CD4-positive, alpha-beta T cell treated with Interleukin-10 for 1 hour (primary cell): Measurements from ENCODE around the gene GOSR1.
"Not testable (repeated sequence)": the region's sequence is repeated elsewhere in the genome, so short reads cannot be mapped to it uniquely, and the experiment has no call there.

ENCODE experiments used
- DNase-seq: peaks from one replicate; pipeline ENCODE4 v3.0.0-alpha.2; 2020

GOSR1 gene

GRCh38 chr17:30477083-30477773, at the start of gene GOSR1:
TSS of gene GOSR1 (plus strand) at chr17:30477408. CDS start at chr17:30477434, 26 bp downstream.
- peak; percentile 93 for DNase-seq

GRCh38 chr17:30427611-30428010, 49.6 kb upstream of the GOSR1 start:
- DNase-seq = no peak

DNA sequence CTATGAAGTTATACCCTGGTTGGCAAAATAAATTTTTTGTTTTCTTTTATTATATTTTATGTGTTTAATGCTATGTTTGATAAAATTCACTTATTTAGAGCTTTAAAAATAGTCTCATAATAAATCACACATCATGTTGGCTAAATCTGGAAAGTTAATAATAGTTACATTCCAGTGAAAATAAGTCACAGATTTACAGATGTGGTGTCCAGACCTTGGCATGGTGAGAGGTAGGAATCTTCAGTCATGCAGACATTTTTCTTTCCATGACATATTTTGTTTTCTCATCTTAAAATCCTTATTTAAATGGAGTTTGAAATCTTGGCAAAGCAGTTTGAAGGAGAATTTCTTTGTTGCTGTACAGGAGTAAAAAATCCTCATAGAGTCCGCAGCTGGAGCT, 48.1 kb upstream of the GOSR1 start:
- no peak for DNase-seq

GRCh38 chr17:30433514-30433913, 43.7 kb upstream of the GOSR1 start:
- no peak for DNase-seq

GRCh38 chr17:30436729-30437128, 40.5 kb upstream of the GOSR1 start:
- DNase-seq = no peak

DNA sequence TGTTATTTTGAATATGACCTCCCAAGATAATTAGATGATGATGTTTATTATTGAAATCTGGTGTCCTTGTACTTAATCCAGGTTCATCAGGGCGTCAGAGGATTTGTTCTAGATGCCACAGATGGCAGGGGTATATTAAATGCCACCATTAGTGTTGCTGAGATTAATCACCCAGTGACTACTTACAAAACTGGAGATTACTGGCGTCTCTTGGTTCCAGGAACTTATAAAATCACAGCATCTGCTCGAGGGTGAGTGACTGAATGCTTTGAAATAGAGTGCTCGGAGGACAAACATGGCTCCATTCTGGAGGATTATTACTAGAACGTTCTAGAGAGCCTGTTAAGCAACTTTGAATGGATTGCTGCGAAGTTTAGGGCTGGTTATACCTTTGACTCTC, 33.5 kb upstream of the GOSR1 start:
- no peak for DNase-seq

DNA sequence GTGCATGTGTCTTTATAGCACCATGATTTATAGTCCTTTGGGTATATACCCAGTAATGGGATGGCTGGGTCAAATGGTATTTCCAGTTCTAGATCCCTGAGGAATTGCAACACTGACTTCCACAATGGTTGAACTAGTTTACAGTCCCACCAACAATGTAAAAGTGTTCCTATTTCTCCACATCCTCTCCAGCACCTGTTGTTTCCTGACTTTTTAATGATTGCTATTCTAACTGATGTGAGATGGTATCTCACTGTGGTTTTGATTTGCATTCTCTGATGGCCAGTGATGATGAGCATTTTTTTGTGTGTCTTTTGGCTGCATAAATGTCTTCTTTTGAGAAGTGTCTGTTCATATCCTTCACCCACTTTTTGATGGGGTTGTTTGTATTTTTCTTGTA, 30.6 kb upstream of the GOSR1 start:
- DNase-seq = not testable (repeated sequence)

GRCh38 chr17:30449480-30449879, 27.7 kb upstream of the GOSR1 start:
- no peak for DNase-seq

GRCh38 chr17:30450125-30451027, 26.8 kb upstream of the GOSR1 start:
- DNase-seq = no peak

GRCh38 chr17:30454635-30455034, 22.6 kb upstream of the GOSR1 start:
- DNase-seq = no peak

- no peak for DNase-seq
Measured at GRCh38 chr17:30458371-30458770, 18.8 kb upstream of the GOSR1 start.

DNA sequence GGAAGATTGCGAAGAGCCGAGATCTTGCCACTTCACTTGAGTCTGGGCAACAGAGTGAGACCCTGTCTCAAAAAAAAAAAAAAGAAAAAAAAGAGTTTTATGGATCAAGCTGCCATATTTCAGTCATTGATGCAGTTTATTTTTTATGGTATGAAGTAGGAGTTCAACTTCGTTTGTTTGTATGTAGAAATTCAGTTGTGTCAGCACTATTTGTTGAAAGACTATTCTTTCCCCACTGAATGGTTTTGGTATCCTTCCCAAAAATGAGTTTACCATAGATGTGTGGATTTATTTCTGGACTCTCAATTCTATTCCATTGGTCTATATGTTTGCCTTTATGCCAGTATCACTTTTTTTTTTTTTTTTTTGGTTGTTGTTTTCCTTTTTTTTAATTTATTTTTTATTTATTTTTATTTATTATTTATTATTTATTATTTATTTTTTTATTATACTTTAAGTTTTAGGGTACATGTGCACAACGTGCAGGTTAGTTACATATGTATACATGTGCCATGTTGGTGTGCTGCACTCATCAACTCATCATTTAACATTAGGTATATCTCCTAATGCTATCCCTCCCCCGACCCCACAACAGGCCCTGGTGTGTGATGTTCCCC, 18.3 kb upstream of the GOSR1 start:
- DNase-seq = not testable (repeated sequence)

DNA sequence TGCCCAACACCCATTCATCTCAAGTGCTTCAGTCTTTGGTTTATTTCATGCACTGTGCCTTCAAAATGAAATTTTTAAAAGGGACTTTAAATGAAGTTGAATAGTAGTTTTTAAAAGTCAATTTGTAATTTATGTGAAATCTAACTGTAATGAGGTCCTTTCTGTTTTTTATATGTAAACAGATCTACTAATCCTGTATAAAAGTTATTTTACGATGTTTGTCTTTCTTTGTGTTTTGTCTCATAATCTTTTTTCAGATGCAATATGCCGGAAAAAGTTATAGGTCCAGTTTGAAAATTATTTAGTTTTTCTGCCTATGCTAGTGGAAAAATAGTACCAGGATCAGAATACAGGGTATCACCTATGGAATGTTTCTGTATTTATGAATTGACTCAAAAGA, 8.7 kb upstream of the GOSR1 start:
- DNase-seq = no peak

DNA sequence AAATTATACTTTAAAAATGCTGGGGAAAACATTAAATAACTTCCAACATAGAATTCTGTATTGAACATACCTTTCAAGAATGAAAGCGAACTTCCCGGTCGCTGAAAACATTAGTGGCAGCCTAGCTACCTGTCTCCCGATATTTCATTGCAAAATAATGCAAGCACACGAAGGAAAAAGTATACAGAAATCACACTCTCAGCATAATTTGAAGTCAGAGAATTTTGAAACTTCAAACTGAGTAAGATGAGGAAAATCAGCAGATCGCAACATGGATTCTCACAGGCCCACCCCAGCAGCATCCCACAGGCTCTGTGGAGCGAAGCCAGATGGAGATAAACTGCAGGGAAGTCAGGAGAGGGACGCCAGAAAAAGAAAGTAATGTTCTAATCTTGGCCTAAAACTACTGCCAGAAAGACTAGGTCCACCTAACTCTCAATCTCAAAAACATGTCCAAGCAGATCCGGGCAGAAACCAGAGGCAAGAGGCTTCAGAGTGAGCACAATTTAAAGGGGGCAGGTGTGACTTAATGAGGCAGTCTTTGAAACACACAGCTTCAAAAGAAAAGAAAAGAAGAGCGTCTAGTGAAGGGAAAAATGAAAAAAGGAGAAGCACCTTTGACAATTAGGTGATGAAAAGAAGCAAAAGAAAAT, 4.8 kb upstream of the GOSR1 start:
- no peak for DNase-seq

GRCh38 chr17:30475206-30475605, 2.0 kb upstream of the GOSR1 start:
- DNase-seq = no peak

DNA sequence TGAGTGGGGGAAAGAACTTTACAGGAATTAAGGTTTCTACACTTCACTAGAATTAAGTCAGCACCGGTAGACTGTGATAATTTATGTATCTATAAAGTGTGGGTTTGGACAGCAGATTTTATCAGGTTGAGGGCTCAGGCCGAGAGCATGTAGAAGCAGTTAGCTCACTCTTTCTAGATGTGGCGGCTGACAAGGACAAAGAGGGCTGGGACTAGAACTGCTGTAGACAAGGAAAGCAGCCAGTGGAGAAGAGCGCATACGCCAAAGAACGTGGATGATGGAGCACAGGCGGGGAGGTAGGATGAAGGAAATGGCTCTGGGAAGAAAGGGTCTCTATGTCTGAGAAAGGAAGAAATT, 504 bp upstream of the GOSR1 start:
- no peak for DNase-seq

GRCh38 chr17:30477774-30478115, 537 bp downstream of the GOSR1 start:
- peak; percentile 70 for DNase-seq

- no peak for DNase-seq
Measured at GRCh38 chr17:30482555-30482954, 5.3 kb downstream of the GOSR1 start.

- no peak for DNase-seq
Measured at GRCh38 chr17:30483159-30483558, 6.0 kb downstream of the GOSR1 start.

DNA sequence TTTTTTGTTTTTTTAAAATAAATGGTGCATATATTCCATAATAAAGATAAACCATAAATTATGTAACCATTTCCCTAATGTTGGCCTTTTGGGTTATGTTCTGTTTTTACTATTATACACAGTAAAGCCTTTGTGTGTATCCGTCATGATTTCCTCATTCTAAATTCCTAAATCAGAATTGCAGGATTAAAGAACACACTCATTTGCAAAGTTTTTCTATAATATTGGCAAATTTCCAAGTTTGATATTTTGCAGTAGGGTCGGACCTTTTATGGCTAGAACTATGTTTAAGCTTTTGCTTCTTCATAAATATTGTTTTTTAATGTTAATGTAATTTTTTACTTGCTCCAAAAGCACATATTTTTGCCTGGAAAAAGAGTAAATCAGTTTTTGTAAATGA, 16.6 kb downstream of the GOSR1 start:
- no peak for DNase-seq

- no peak for DNase-seq
Measured at GRCh38 chr17:30495586-30495985, 18.4 kb downstream of the GOSR1 start.

GRCh38 chr17:30503558-30503957, 26.4 kb downstream of the GOSR1 start:
- DNase-seq = no peak

- DNase-seq = no peak
Measured at GRCh38 chr17:30505868-30506417, 28.7 kb downstream of the GOSR1 start.
